ENCODE results near the gene NFATC2IP.
"Not testable (repeated sequence)": the region's sequence is repeated elsewhere in the genome, so short reads cannot be mapped to it uniquely, and the experiment has no call there.

The NFATC2IP gene

GRCh38 chr16:28926284-28926683 lies 24.5 kb upstream of the NFATC2IP start:
- H3K4me3 ChIP-seq (ENCODE audit: low read length); H3K27me3 ChIP-seq (ENCODE audit: control insufficient read depth, insufficient read depth, low read length); H3K36me3 ChIP-seq (ENCODE audit: control insufficient read depth, insufficient read depth, low read length); H3K4me1 ChIP-seq (ENCODE audit: control insufficient read depth, insufficient read depth, low read length); H3K9me3 ChIP-seq (ENCODE audit: control insufficient read depth, insufficient read depth, low read length); H3K27ac ChIP-seq (ENCODE audit: low read length); DNase-seq (ENCODE audit: low read depth, low spot score): not testable (repeated sequence)
- WGBS (ENCODE audit: insufficient coverage, insufficient read length): no CpG with 5 or more reads among the region's 2 CpGs

GRCh38 chr16:28927815-28928214 lies 22.9 kb upstream of the NFATC2IP start:
- no CpG with 5 or more reads among the region's 1 CpG for WGBS (ENCODE audit: insufficient coverage, insufficient read length)
- H3K9me3 ChIP-seq (ENCODE audit: control insufficient read depth, insufficient read depth, low read length): no peaks in the 10 kb centered on the region
- DNase-seq (ENCODE audit: low read depth, low spot score): no peak
- H3K4me1 ChIP-seq (ENCODE audit: control insufficient read depth, insufficient read depth, low read length): no peaks in the 10 kb centered on the region
- H3K27me3 ChIP-seq (ENCODE audit: control insufficient read depth, insufficient read depth, low read length): no peaks in the 10 kb centered on the region
- no peaks in the 10 kb centered on the region for H3K36me3 ChIP-seq (ENCODE audit: control insufficient read depth, insufficient read depth, low read length)
- H3K27ac ChIP-seq (ENCODE audit: low read length): no peak overlapping the region
- H3K4me3 ChIP-seq (ENCODE audit: low read length): no peak overlapping the region

- no peaks in the 10 kb centered on the region for H3K27me3 ChIP-seq (ENCODE audit: control insufficient read depth, insufficient read depth, low read length)
Measured at GRCh38 chr16:28930203-28930602, 20.5 kb upstream of the NFATC2IP start.

GRCh38 chr16:28930652-28931051 lies 20.1 kb upstream of the NFATC2IP start:
- DNase-seq (ENCODE audit: low read depth, low spot score): no peak
- Histone ChIP-seq H3K36me3 (ENCODE audit: control insufficient read depth, insufficient read depth, low read length) (no peaks in the 10 kb centered on the region), H3K4me3 (ENCODE audit: low read length) (no peak overlapping the region), H3K27ac (ENCODE audit: low read length) (no peak overlapping the region), H3K4me1 (ENCODE audit: control insufficient read depth, insufficient read depth, low read length) (no peaks in the 10 kb centered on the region), H3K9me3 (ENCODE audit: control insufficient read depth, insufficient read depth, low read length) (no peaks in the 10 kb centered on the region), H3K27me3 (ENCODE audit: control insufficient read depth, insufficient read depth, low read length) (no peaks in the 10 kb centered on the region)
- no CpG with 5 or more reads among the region's 3 CpGs for WGBS (ENCODE audit: insufficient coverage, insufficient read length)

More at GRCh38 chr16:28930203-28930602, 20.5 kb upstream of the NFATC2IP start:
- no CpG with 5 or more reads among the region's 3 CpGs for WGBS (ENCODE audit: insufficient coverage, insufficient read length)
- Histone ChIP-seq H3K36me3 (ENCODE audit: control insufficient read depth, insufficient read depth, low read length) (no peaks in the 10 kb centered on the region), H3K4me3 (ENCODE audit: low read length) (no peak overlapping the region), H3K4me1 (ENCODE audit: control insufficient read depth, insufficient read depth, low read length) (no peaks in the 10 kb centered on the region), H3K27ac (ENCODE audit: low read length) (no peak overlapping the region), H3K9me3 (ENCODE audit: control insufficient read depth, insufficient read depth, low read length) (no peaks in the 10 kb centered on the region)
- no peak for DNase-seq (ENCODE audit: low read depth, low spot score)

GRCh38 chr16:28931801-28932225 lies 18.9 kb upstream of the NFATC2IP start, which contains the start of gene CD19:
Gene CD19, plus strand, starts transcription at chr16:28931971. Its CDS starts 30 bp downstream, at chr16:28932001.
- H3K27ac ChIP-seq (ENCODE audit: low read length): no peak within 1 kb of the TSS
- H3K27me3 ChIP-seq (ENCODE audit: control insufficient read depth, insufficient read depth, low read length): no peaks in the 10 kb centered on the region
- no peaks in the 10 kb centered on the region for H3K4me1 ChIP-seq (ENCODE audit: control insufficient read depth, insufficient read depth, low read length)
- H3K9me3 ChIP-seq (ENCODE audit: control insufficient read depth, insufficient read depth, low read length): no peaks in the 10 kb centered on the region
- H3K4me3 ChIP-seq (ENCODE audit: low read length): no peak within 1 kb of the TSS
- no peaks in the 10 kb centered on the region for H3K36me3 ChIP-seq (ENCODE audit: control insufficient read depth, insufficient read depth, low read length)
- no peak for DNase-seq (ENCODE audit: low read depth, low spot score)
- WGBS (ENCODE audit: insufficient coverage, insufficient read length): no CpG with 5 or more reads among the region's 10 CpGs

- Histone ChIP-seq H3K4me1 (ENCODE audit: control insufficient read depth, insufficient read depth, low read length) (no peaks in the 10 kb centered on the region; the same call in 1 of the 2 replicates), H3K27me3 (ENCODE audit: control insufficient read depth, insufficient read depth, low read length) (no peaks in the 10 kb centered on the region)
Measured at GRCh38 chr16:28932339-28933141, 18.2 kb upstream of the NFATC2IP start.

GRCh38 chr16:28933171-28933570 lies 17.6 kb upstream of the NFATC2IP start:
- no CpG with 5 or more reads among the region's 8 CpGs for WGBS (ENCODE audit: insufficient coverage, insufficient read length)
- no peak overlapping the region for H3K27ac ChIP-seq (ENCODE audit: low read length)
- H3K4me3 ChIP-seq (ENCODE audit: low read length): no peak overlapping the region

More at GRCh38 chr16:28932339-28933141, 18.2 kb upstream of the NFATC2IP start:
- no peak for DNase-seq (ENCODE audit: low read depth, low spot score)
- no CpG with 5 or more reads among the region's 20 CpGs for WGBS (ENCODE audit: insufficient coverage, insufficient read length)
- H3K36me3 ChIP-seq (ENCODE audit: control insufficient read depth, insufficient read depth, low read length): no peaks in the 10 kb centered on the region
- H3K27ac ChIP-seq (ENCODE audit: low read length): no peak overlapping the region
- H3K4me3 ChIP-seq (ENCODE audit: low read length): no peak overlapping the region
- no peaks in the 10 kb centered on the region for H3K9me3 ChIP-seq (ENCODE audit: control insufficient read depth, insufficient read depth, low read length)

GRCh38 chr16:28935346-28935745 lies 15.4 kb upstream of the NFATC2IP start:
- Histone ChIP-seq H3K4me3 (ENCODE audit: low read length) (no peak overlapping the region), H3K27me3 (ENCODE audit: control insufficient read depth, insufficient read depth, low read length) (no peaks in the 10 kb centered on the region), H3K4me1 (ENCODE audit: control insufficient read depth, insufficient read depth, low read length) (no peaks in the 10 kb centered on the region; the same call in 1 of the 2 replicates), H3K9me3 (ENCODE audit: control insufficient read depth, insufficient read depth, low read length) (no peaks in the 10 kb centered on the region), H3K36me3 (ENCODE audit: control insufficient read depth, insufficient read depth, low read length) (no peaks in the 10 kb centered on the region), H3K27ac (ENCODE audit: low read length) (no peak overlapping the region)
- DNase-seq (ENCODE audit: low read depth, low spot score): no peak
- WGBS (ENCODE audit: insufficient coverage, insufficient read length): no CpG with 5 or more reads among the region's 4 CpGs

More at GRCh38 chr16:28933171-28933570, 17.6 kb upstream of the NFATC2IP start:
- Histone ChIP-seq H3K9me3 (ENCODE audit: control insufficient read depth, insufficient read depth, low read length) (no peaks in the 10 kb centered on the region), H3K36me3 (ENCODE audit: control insufficient read depth, insufficient read depth, low read length) (no peaks in the 10 kb centered on the region), H3K27me3 (ENCODE audit: control insufficient read depth, insufficient read depth, low read length) (no peaks in the 10 kb centered on the region), H3K4me1 (ENCODE audit: control insufficient read depth, insufficient read depth, low read length) (no peaks in the 10 kb centered on the region; the same call in 1 of the 2 replicates)
- no peak for DNase-seq (ENCODE audit: low read depth, low spot score)

GRCh38 chr16:28935924-28936783 lies 14.6 kb upstream of the NFATC2IP start:
- no peaks in the 10 kb centered on the region for H3K9me3 ChIP-seq (ENCODE audit: control insufficient read depth, insufficient read depth, low read length)
- DNase-seq (ENCODE audit: low read depth, low spot score): peak; percentile 74
- H3K4me3 ChIP-seq (ENCODE audit: low read length): peak overlapping the region; percentile 10; the same call in 1 of the 2 replicates
- no CpG with 5 or more reads among the region's 36 CpGs for WGBS (ENCODE audit: insufficient coverage, insufficient read length)
- H3K27ac ChIP-seq (ENCODE audit: low read length): no peak overlapping the region
- no peaks in the 10 kb centered on the region for H3K27me3 ChIP-seq (ENCODE audit: control insufficient read depth, insufficient read depth, low read length)
- H3K36me3 ChIP-seq (ENCODE audit: control insufficient read depth, insufficient read depth, low read length): no peaks in the 10 kb centered on the region
- H3K4me1 ChIP-seq (ENCODE audit: control insufficient read depth, insufficient read depth, low read length): no peaks in the 10 kb centered on the region; the same call in 1 of the 2 replicates

- Histone ChIP-seq H3K27ac (ENCODE audit: low read length) (no peak overlapping the region), H3K27me3 (ENCODE audit: control insufficient read depth, insufficient read depth, low read length) (no peaks in the 10 kb centered on the region), H3K9me3 (ENCODE audit: control insufficient read depth, insufficient read depth, low read length) (no peaks in the 10 kb centered on the region), H3K4me1 (ENCODE audit: control insufficient read depth, insufficient read depth, low read length) (no peaks in the 10 kb centered on the region; the same call in 1 of the 2 replicates), H3K4me3 (ENCODE audit: low read length) (no peak overlapping the region), H3K36me3 (ENCODE audit: control insufficient read depth, insufficient read depth, low read length) (no peaks in the 10 kb centered on the region)
- WGBS (ENCODE audit: insufficient coverage, insufficient read length): no CpG with 5 or more reads among the region's 26 CpGs
- DNase-seq (ENCODE audit: low read depth, low spot score): no peak
Measured at GRCh38 chr16:28936784-28937155, 14.0 kb upstream of the NFATC2IP start.
